ENCODE results near the gene WDR91. TPM values are rescaled to one million over a fixed set of nuclear protein-coding genes. Genes with fewer than 3 reads are reported as not detected.

The WDR91 gene
- total and polyA plus RNA-seq, 2 donors (not counting 1 experiment from before 2014, with no cell fraction given), result 6.0 to 27.4 TPM

DNA sequence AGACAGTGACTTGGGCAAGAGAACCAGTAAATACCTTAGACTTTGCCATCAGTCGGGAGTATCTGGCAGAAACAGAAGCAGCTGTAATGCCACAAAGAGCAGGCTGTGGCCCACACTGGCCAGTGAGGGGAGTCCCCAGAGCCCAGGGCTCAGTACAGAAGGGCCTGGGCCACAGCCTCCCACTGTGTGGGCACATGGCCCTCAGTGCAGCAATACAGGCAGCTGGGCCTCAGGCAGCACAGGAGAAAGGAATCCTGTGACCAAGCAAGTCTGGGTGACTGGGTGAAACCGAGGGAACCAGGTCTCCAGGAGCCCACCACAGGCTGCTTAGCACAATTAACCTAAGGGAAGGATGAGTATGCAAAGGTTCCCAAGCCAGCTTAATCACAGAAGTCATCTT is 14.0 kb downstream of the WDR91 start:
- Histone ChIP-seq H4K20me1 (ENCODE audit: control insufficient read depth, extremely low read depth, insufficient read depth, low read length) (no peaks in the 10 kb centered on the region), H3K79me2 (ENCODE audit: control insufficient read depth, insufficient read depth, low read length) (peaks cover 2% of the 10 kb centered on the region), H3K9me3 (ENCODE audit: control insufficient read depth, insufficient read depth, low read depth, low read length) (no peaks in the 10 kb centered on the region), H3K27ac (ENCODE audit: insufficient read depth, low read length) (no peak overlapping the region), H2AFZ (ENCODE audit: low read length) (no peak overlapping the region), H3K27me3 (ENCODE audit: control insufficient read depth, insufficient read depth, low read length) (no peaks in the 10 kb centered on the region), H3K4me2 (ENCODE audit: extremely low read depth, insufficient read depth, low read length) (no peak overlapping the region), H3K36me3 (ENCODE audit: control insufficient read depth, insufficient read depth, low read length) (peaks cover 4% of the 10 kb centered on the region), H3K4me1 (ENCODE audit: control insufficient read depth, extremely low read depth, insufficient read depth, low read length) (peaks cover 7% of the 10 kb centered on the region), H3K4me3 (replicated peaks in 1 of 4; ENCODE audit: control extremely low read depth in 1 of 4, insufficient read depth in 1 of 4, low read depth in 3 of 4, low read length in 4 of 4) (no peak overlapping the region), H3K9ac (ENCODE audit: insufficient read depth, low read length) (no peak overlapping the region)
- no peak for DNase-seq (ENCODE audit: low read depth in 2 of 2)
- TF ChIP-seq EZH2 (IDR thresholded peaks at IDR 0.05; ENCODE audit: low read length, missing control alignments), result no peak
- TF ChIP-seq, protein P1, sequence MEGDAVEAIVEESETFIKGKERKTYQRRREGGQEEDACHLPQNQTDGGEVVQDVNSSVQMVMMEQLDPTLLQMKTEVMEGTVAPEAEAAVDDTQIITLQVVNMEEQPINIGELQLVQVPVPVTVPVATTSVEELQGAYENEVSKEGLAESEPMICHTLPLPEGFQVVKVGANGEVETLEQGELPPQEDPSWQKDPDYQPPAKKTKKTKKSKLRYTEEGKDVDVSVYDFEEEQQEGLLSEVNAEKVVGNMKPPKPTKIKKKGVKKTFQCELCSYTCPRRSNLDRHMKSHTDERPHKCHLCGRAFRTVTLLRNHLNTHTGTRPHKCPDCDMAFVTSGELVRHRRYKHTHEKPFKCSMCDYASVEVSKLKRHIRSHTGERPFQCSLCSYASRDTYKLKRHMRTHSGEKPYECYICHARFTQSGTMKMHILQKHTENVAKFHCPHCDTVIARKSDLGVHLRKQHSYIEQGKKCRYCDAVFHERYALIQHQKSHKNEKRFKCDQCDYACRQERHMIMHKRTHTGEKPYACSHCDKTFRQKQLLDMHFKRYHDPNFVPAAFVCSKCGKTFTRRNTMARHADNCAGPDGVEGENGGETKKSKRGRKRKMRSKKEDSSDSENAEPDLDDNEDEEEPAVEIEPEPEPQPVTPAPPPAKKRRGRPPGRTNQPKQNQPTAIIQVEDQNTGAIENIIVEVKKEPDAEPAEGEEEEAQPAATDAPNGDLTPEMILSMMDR (conservative IDR thresholded peaks at IDR 0.05 in 1 of 2, IDR thresholded peaks at IDR 0.05 in 1 of 2; ENCODE audit: low read depth in 1 of 2, low read length in 2 of 2), result no peak

DNA sequence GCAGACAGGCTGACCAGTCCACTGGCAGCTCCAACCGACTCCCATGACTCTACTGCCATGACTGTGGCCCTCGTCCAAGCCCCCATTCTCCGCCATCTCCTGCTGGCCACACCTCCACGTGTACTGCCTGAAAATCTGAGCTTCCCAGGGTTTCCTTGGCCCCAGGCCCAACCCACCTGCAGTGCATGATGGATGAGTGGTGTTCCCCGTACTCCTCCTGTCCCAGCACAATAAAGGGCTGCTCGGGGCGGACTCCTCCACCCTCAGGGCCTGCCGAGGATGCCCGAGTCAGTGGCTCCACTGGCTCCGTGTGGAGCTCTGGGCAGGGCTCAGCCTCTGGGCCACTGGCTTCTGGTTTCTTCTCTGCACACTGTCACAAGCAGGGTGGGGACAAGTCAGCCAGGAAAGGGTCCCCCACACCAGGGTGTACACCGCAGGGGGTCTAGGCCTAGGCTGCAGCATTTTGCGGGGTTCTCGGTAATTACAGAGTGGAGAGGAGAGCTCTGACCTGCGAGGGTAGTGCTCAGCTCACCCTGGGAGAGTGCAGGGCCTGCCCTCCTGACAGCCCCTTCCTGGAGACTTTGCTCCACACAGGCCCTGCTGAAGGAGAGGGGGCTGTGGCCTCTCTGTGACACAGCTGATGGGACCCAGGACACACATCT is 15.2 kb downstream of the WDR91 start:
- no peaks in the 10 kb centered on the region for H3K27me3 ChIP-seq (ENCODE audit: control insufficient read depth, insufficient read depth, low read length)
- peaks cover 4% of the 10 kb centered on the region for H3K36me3 ChIP-seq (ENCODE audit: control insufficient read depth, insufficient read depth, low read length)
- H3K4me2 ChIP-seq (ENCODE audit: extremely low read depth, insufficient read depth, low read length), result no peak overlapping the region
- peaks cover 7% of the 10 kb centered on the region for H3K4me1 ChIP-seq (ENCODE audit: control insufficient read depth, extremely low read depth, insufficient read depth, low read length)
- H3K4me3 ChIP-seq (replicated peaks in 1 of 4; ENCODE audit: control extremely low read depth in 1 of 4, insufficient read depth in 1 of 4, low read depth in 3 of 4, low read length in 4 of 4), result no peak overlapping the region
- no peak overlapping the region for H2AFZ ChIP-seq (ENCODE audit: low read length)
- no peaks in the 10 kb centered on the region for H4K20me1 ChIP-seq (ENCODE audit: control insufficient read depth, extremely low read depth, insufficient read depth, low read length)
- no peak overlapping the region for H3K27ac ChIP-seq (ENCODE audit: insufficient read depth, low read length)
- H3K9ac ChIP-seq (ENCODE audit: insufficient read depth, low read length), result no peak overlapping the region
- no peak for TF ChIP-seq EZH2 (IDR thresholded peaks at IDR 0.05; ENCODE audit: low read length, missing control alignments)
- TF ChIP-seq, protein P1 (conservative IDR thresholded peaks at IDR 0.05 in 1 of 2, IDR thresholded peaks at IDR 0.05 in 1 of 2; ENCODE audit: low read depth in 1 of 2, low read length in 2 of 2), result no peak
- no peak for DNase-seq (ENCODE audit: low read depth in 2 of 2)
- no peaks in the 10 kb centered on the region for H3K9me3 ChIP-seq (ENCODE audit: control insufficient read depth, insufficient read depth, low read depth, low read length)
- H3K79me2 ChIP-seq (ENCODE audit: control insufficient read depth, insufficient read depth, low read length), result no peaks in the 10 kb centered on the region

GRCh38 chr7:135195156-135195555 is 16.2 kb downstream of the WDR91 start:
- Histone ChIP-seq H3K4me3 (replicated peaks in 1 of 4; ENCODE audit: control extremely low read depth in 1 of 4, insufficient read depth in 1 of 4, low read depth in 3 of 4, low read length in 4 of 4) (no peak overlapping the region), H3K9ac (ENCODE audit: insufficient read depth, low read length) (no peak overlapping the region), H3K79me2 (ENCODE audit: control insufficient read depth, insufficient read depth, low read length) (no peaks in the 10 kb centered on the region), H3K27ac (ENCODE audit: insufficient read depth, low read length) (no peak overlapping the region), H3K4me2 (ENCODE audit: extremely low read depth, insufficient read depth, low read length) (no peak overlapping the region), H4K20me1 (ENCODE audit: control insufficient read depth, extremely low read depth, insufficient read depth, low read length) (no peaks in the 10 kb centered on the region), H2AFZ (ENCODE audit: low read length) (no peak overlapping the region), H3K27me3 (ENCODE audit: control insufficient read depth, insufficient read depth, low read length) (no peaks in the 10 kb centered on the region), H3K9me3 (ENCODE audit: control insufficient read depth, insufficient read depth, low read depth, low read length) (no peaks in the 10 kb centered on the region), H3K4me1 (ENCODE audit: control insufficient read depth, extremely low read depth, insufficient read depth, low read length) (peaks cover 7% of the 10 kb centered on the region), H3K36me3 (ENCODE audit: control insufficient read depth, insufficient read depth, low read length) (peaks cover 4% of the 10 kb centered on the region)
- TF ChIP-seq EZH2 (IDR thresholded peaks at IDR 0.05; ENCODE audit: low read length, missing control alignments), result no peak
- TF ChIP-seq, protein P1 (conservative IDR thresholded peaks at IDR 0.05 in 1 of 2, IDR thresholded peaks at IDR 0.05 in 1 of 2; ENCODE audit: low read depth in 1 of 2, low read length in 2 of 2), result no peak
- no peak for DNase-seq (ENCODE audit: low read depth in 2 of 2)
